GM23338 (cell line): ENCODE data around the gene CTU1. TPM values are rescaled to one million over a fixed set of nuclear protein-coding genes. Genes with fewer than 3 reads are reported as not detected.

Experiments
- ATAC-seq: fragments of 200-7000 bp; cut with Tn5 transposase; 3 replicates; pipeline ENCODE4 v1.9.1; 2020
- DNase-seq: peaks from one replicate; pipeline ENCODE4 v3.0.0-alpha.2; 2015; ENCODE audit warnings: low spot score
- H2AFZ ChIP-seq: fragments of 200-600 bp; sonication (generic); 2 replicates; pipeline ENCODE4 v1.8.0; 2016; ENCODE audit warnings: antibody characterized with exemption, mild to moderate bottlenecking, moderate library complexity
- H3F3A ChIP-seq: fragments of 200-600 bp; sonication (generic); replicated peaks from 2 replicates; pipeline ENCODE4 v1.8.0; 2017; ENCODE audit warnings: antibody characterized with exemption, mixed run types, low read depth
- H3K27ac ChIP-seq: fragments of 200-600 bp; sonication (generic); 2 replicates; pipeline ENCODE4 v1.6.1; 2016; ENCODE audit warnings: low read depth
- H3K27me3 ChIP-seq: fragments of 200-600 bp; sonication (generic); 2 replicates; pipeline ENCODE4 v1.8.0; 2016; ENCODE audit warnings: mild to moderate bottlenecking, mixed run types, moderate library complexity; ENCODE audit not compliant: insufficient read depth
- H3K36me3 ChIP-seq: fragments of 200-600 bp; sonication (generic); 2 replicates; pipeline ENCODE4 v1.8.0; 2016; ENCODE audit warnings: mild to moderate bottlenecking; ENCODE audit not compliant: insufficient read depth
- H3K4me1 ChIP-seq: fragments of 200-600 bp; sonication (generic); 2 replicates; pipeline ENCODE4 v1.8.0; 2016; ENCODE audit warnings: mild to moderate bottlenecking, moderate library complexity; ENCODE audit not compliant: insufficient read depth
- H3K4me2 ChIP-seq: fragments of 200-600 bp; sonication (generic); 2 replicates; pipeline ENCODE4 v1.7.1; 2017; ENCODE audit warnings: mixed run types
- H3K4me3 ChIP-seq: fragments of 200-600 bp; sonication (generic); 2 replicates; pipeline ENCODE4 v1.6.1; 2016; ENCODE audit warnings: mixed run types
- H3K79me2 ChIP-seq: fragments of 200-600 bp; sonication (generic); replicated peaks from 2 replicates; pipeline ENCODE4 v1.8.0; 2017; ENCODE audit warnings: mild to moderate bottlenecking; ENCODE audit not compliant: insufficient read depth
- H3K9me2 ChIP-seq: fragments of 200-600 bp; sonication (generic); 2 replicates; pipeline ENCODE4 v1.8.0; 2017; ENCODE audit not compliant: insufficient read depth
- H4K20me1 ChIP-seq: fragments of 200-600 bp; sonication (generic); replicated peaks from 2 replicates; pipeline ENCODE4 v1.8.0; 2017; ENCODE audit warnings: mild to moderate bottlenecking; ENCODE audit not compliant: insufficient read depth
- H3K27ac Mint-ChIP-seq: 2 replicates; pipeline ENCODE4 v1.8.0; 2020; ENCODE audit warnings: inconsistent platforms, mild to moderate bottlenecking, moderate library complexity, mixed read lengths
- H3K27me3 Mint-ChIP-seq: 3 replicates; pipeline ENCODE4 v1.8.0; 2022; ENCODE audit warnings: low read depth, mild to moderate bottlenecking, moderate library complexity, mixed read lengths, inconsistent platforms; ENCODE audit not compliant: insufficient read depth, poor library complexity
- H3K36me3 Mint-ChIP-seq: 3 replicates; pipeline ENCODE4 v1.8.0; 2021; ENCODE audit warnings: low read depth, mild to moderate bottlenecking, inconsistent platforms, moderate library complexity, mixed read lengths
- H3K4me1 Mint-ChIP-seq: 3 replicates; pipeline ENCODE4 v1.8.0; 2020; ENCODE audit warnings: mild to moderate bottlenecking, inconsistent platforms, mixed read lengths
- H3K4me3 Mint-ChIP-seq: 3 replicates; pipeline ENCODE4 v1.8.0; 2021; ENCODE audit warnings: moderate library complexity, mild to moderate bottlenecking, inconsistent platforms, mixed read lengths
- H3K9me3 Mint-ChIP-seq: 3 replicates; pipeline ENCODE4 v1.8.0; 2020; ENCODE audit warnings: moderate library complexity, mild to moderate bottlenecking, inconsistent platforms, mixed read lengths
- CREB1 ChIP-seq: fragments of 250-450 bp; sonication (Bioruptor Pico); IDR thresholded peaks from 2 replicates; pipeline ENCODE4 v1.5.0; 2020; ENCODE audit warnings: low read depth, mild to moderate bottlenecking, moderate library complexity
- CTCF ChIP-seq, 2 experiments: fragments of 200-600 bp in 1 of 2; sonication (generic) in 1 of 2; conservative IDR thresholded peaks; 2 replicates each; pipeline versions ENCODE4 v1.5.1 to v1.6.1; 2016 to 2017; ENCODE audit warnings: antibody characterized with exemption in 2 of 2, low read depth in 2 of 2, mild to moderate bottlenecking in 2 of 2, moderate library complexity in 1 of 2
- ETS1 ChIP-seq: IDR thresholded peaks from 2 replicates; pipeline ENCODE4 v1.6.1; 2016; ENCODE audit warnings: antibody characterized with exemption
- EZH2 ChIP-seq: fragments of 200-600 bp; sonication (generic); IDR thresholded peaks from one replicate; pipeline ENCODE4 v1.8.0; 2017; ENCODE audit warnings: antibody characterized with exemption, mild to moderate bottlenecking, low read depth; ENCODE audit not compliant: unreplicated experiment
- EZH2phosphoT487 ChIP-seq: fragments of 200-600 bp; sonication (generic); IDR thresholded peaks from one replicate; pipeline ENCODE4 v1.8.1; 2018; ENCODE audit warnings: antibody characterized with exemption; ENCODE audit not compliant: unreplicated experiment
- JUNB ChIP-seq: IDR thresholded peaks from one replicate; pipeline ENCODE4 v1.6.1; 2016; ENCODE audit warnings: antibody characterized with exemption; ENCODE audit not compliant: unreplicated experiment
- NANOG ChIP-seq: IDR thresholded peaks from 2 replicates; pipeline ENCODE4 v1.6.1; 2016; ENCODE audit warnings: antibody characterized with exemption, borderline replicate concordance
- POLR2AphosphoS5 ChIP-seq: IDR thresholded peaks from 2 replicates; pipeline ENCODE4 v1.6.1; 2016; ENCODE audit warnings: antibody characterized with exemption, low read depth
- REST ChIP-seq: IDR thresholded peaks from one replicate; pipeline ENCODE4 v1.6.1; 2018; ENCODE audit warnings: antibody characterized with exemption; ENCODE audit not compliant: unreplicated experiment
- STAT1 ChIP-seq: IDR thresholded peaks from one replicate; pipeline ENCODE4 v1.6.1; 2016; ENCODE audit warnings: antibody characterized with exemption; ENCODE audit not compliant: unreplicated experiment
- ZNF114 ChIP-seq: fragments of 250-450 bp; sonication (Bioruptor Pico); IDR thresholded peaks from 2 replicates; pipeline ENCODE4 v1.5.0; 2020; ENCODE audit warnings: mild to moderate bottlenecking, moderate library complexity
- ZNF331 ChIP-seq: fragments of 250-450 bp; sonication (Bioruptor Pico); IDR thresholded peaks from 2 replicates; pipeline ENCODE4 v1.5.0; 2020; ENCODE audit warnings: low read depth, mild to moderate bottlenecking, moderate library complexity
- ZNF462 ChIP-seq: fragments of 250-450 bp; sonication (Bioruptor Pico); IDR thresholded peaks from 2 replicates; pipeline ENCODE4 v1.5.0; 2020; ENCODE audit warnings: mild to moderate bottlenecking, moderate library complexity
- polyA plus RNA-seq: library from polyadenylated mRNA; unstranded; fragments of >200 nt; fragmentation: Nextera tagmentation; extraction: Ambion mirVana; gene quantifications from 2 replicates; pipeline ENCODE4 v1.2.1, GENCODE V29; 2016
- total RNA-seq: library from RNA; depleted of rRNA; stranded (reverse); fragments of >200 nt; shearing (Covaris generic); gene quantifications from 2 replicates; pipeline ENCODE4 v1.2.3, GENCODE V29; 2014

Gene CTU1
- total and polyA plus RNA-seq, 2 experiments from 2014 or later: 3.7 to 18.8 TPM

GRCh38 chr19:51124216-51124615 lies 16.0 kb upstream of the CTU1 start:
- H3K36me3 ChIP-seq: no peaks in the 10 kb centered on the region
- Mint-ChIP-seq H3K36me3 (no peaks in the 10 kb centered on the region; the same call in 2 of the 3 replicates), H3K4me1 (peaks cover under 1% of the 10 kb centered on the region; the same call in 2 of the 3 replicates), H3K4me3 (no peak overlapping the region), H3K27ac (no peak overlapping the region), H3K27me3 (peaks cover 20% of the 10 kb centered on the region), H3K9me3 (no peaks in the 10 kb centered on the region; the same call in 1 of the 3 replicates)
- no peak overlapping the region for H3K4me2 ChIP-seq
- no peak overlapping the region for H2AFZ ChIP-seq
- TF ChIP-seq STAT1 (no peak), ZNF331 (no peak), JUNB (no peak), CTCF (conservative IDR thresholded peaks at IDR 0.05; ENCODE audit: low read depth in 2 of 2) (no peak), NANOG (no peak), POLR2AphosphoS5 (no peak), CREB1 (CRISPR knock-in tag) (no peak), ZNF462 (no peak), EZH2 (no peak), ZNF114 (CRISPR knock-in tag) (no peak), EZH2phosphoT487 (no peak), REST (no peak), ETS1 (no peak)
- no peaks in the 10 kb centered on the region for H4K20me1 ChIP-seq
- no peaks in the 10 kb centered on the region for H3K4me1 ChIP-seq
- no peaks in the 10 kb centered on the region for H3K27me3 ChIP-seq
- H3F3A ChIP-seq: no peaks in the 10 kb centered on the region
- H3K9me2 ChIP-seq: no peaks in the 10 kb centered on the region
- H3K27ac ChIP-seq: no peak overlapping the region
- ATAC-seq (no peak), DNase-seq (no peak)
- H3K4me3 ChIP-seq: no peak overlapping the region
- no peaks in the 10 kb centered on the region for H3K79me2 ChIP-seq
